Measurements from ENCODE around the gene ZNF330. TPM values are rescaled to one million over a fixed set of nuclear protein-coding genes. Genes with fewer than 3 reads are reported as not detected.

ZNF330 gene
- polyA plus RNA-seq, 1 of the 3 experiments (the other 2 are of a cell fraction): 19.4 TPM

Other genes with a start within 250 kb of the ZNF330 start
- 5.8 and 8.8 TPM in 2 replicates for gene RNF150, start 87.4 kb upstream of the ZNF330 start, polyA plus RNA-seq (2012; rRNA removed)